Measurements from ENCODE around the gene C6orf89.

- TF ChIP-seq, protein P1, sequence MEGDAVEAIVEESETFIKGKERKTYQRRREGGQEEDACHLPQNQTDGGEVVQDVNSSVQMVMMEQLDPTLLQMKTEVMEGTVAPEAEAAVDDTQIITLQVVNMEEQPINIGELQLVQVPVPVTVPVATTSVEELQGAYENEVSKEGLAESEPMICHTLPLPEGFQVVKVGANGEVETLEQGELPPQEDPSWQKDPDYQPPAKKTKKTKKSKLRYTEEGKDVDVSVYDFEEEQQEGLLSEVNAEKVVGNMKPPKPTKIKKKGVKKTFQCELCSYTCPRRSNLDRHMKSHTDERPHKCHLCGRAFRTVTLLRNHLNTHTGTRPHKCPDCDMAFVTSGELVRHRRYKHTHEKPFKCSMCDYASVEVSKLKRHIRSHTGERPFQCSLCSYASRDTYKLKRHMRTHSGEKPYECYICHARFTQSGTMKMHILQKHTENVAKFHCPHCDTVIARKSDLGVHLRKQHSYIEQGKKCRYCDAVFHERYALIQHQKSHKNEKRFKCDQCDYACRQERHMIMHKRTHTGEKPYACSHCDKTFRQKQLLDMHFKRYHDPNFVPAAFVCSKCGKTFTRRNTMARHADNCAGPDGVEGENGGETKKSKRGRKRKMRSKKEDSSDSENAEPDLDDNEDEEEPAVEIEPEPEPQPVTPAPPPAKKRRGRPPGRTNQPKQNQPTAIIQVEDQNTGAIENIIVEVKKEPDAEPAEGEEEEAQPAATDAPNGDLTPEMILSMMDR (conservative IDR thresholded peaks at IDR 0.05; ENCODE audit: low read length) = no peak
- no peak for TF ChIP-seq EZH2phosphoT487 (IDR thresholded peaks at IDR 0.05; ENCODE audit: borderline replicate concordance)
These were observed 42.8 kb downstream of the C6orf89 start for GRCh38 chr6:36928547-36928918.

All from Loucy (cell line).